ENCODE measurements around the gene EFTUD2. TPM values are rescaled to one million over a fixed set of nuclear protein-coding genes. Genes with fewer than 3 reads are reported as not detected.

The EFTUD2 gene
- total and polyA plus RNA-seq, 2 of the 8 experiments (the other 6 are each of a cell fraction or from before 2014, with no cell fraction given), result 118 to 195 TPM

- TF ChIP-seq USF2 (IDR thresholded peaks at IDR 0.05; ENCODE audit: low read length), result peak; percentile 94
- no peak for TF ChIP-seq ZNF274 (IDR thresholded peaks at IDR 0.05; ENCODE audit: borderline replicate concordance, extremely low read depth, low read length)
- TF ChIP-seq SIRT6 (IDR thresholded peaks at IDR 0.05; ENCODE audit: low read length), result no peak
- peak; percentile 66 to 94; a peak in 2 of 4 replicates for TF ChIP-seq SIN3A (conservative IDR thresholded peaks at IDR 0.05 in 1 of 2, IDR thresholded peaks at IDR 0.05 in 1 of 2; ENCODE audit: low read depth in 1 of 2, low read length in 2 of 2)
- 0 out of 3 replicates have a peak, but pooled peaks of 1 of the 2 experiments have one; percentile 43 for TF ChIP-seq EP300 (IDR thresholded peaks at IDR 0.05; ENCODE audit: borderline replicate concordance in 1 of 2, low read depth in 2 of 2, low read length in 2 of 2)
- peak; percentile 99 for TF ChIP-seq RBBP5 (IDR thresholded peaks at IDR 0.05; ENCODE audit: borderline replicate concordance, low read depth, low read length)
- TF ChIP-seq SRF (IDR thresholded peaks at IDR 0.05; ENCODE audit: low read depth, low read length), result peak; percentile 88
- peak; percentile 84 for TF ChIP-seq MAX (IDR thresholded peaks at IDR 0.05)
- TF ChIP-seq BCL11A (IDR thresholded peaks at IDR 0.05; ENCODE audit: low read depth in 2 of 2, low read length in 2 of 2), result no peak
- no peak for TF ChIP-seq NANOG (IDR thresholded peaks at IDR 0.05; ENCODE audit: insufficient read depth, low read depth, low read length, poor library complexity, severe bottlenecking)
- TF ChIP-seq BRCA1 (IDR thresholded peaks at IDR 0.05; ENCODE audit: low read depth, low read length), result no peak
- TF ChIP-seq SIX5 (IDR thresholded peaks at IDR 0.05; ENCODE audit: low read depth, low read length), result peak; percentile 7; the same call in 1 of the 2 replicates
- no peak for TF ChIP-seq TEAD4 (IDR thresholded peaks at IDR 0.05; ENCODE audit: low read depth, low read length)
- TF ChIP-seq RNF2 (IDR thresholded peaks at IDR 0.05; ENCODE audit: borderline replicate concordance, low read depth, low read length, missing control alignments, poor library complexity, severe bottlenecking), result no peak
Measured at GRCh38 chr17:44899074-44899782, at the start of gene EFTUD2 (continued).
